ENCODE results near the gene DCAF16. TPM values are rescaled to one million over a fixed set of nuclear protein-coding genes. Genes with fewer than 3 reads are reported as not detected.

Gene DCAF16
- polyA plus RNA-seq, 1 donor from 2014 or later, result 14.2 TPM

DNA sequence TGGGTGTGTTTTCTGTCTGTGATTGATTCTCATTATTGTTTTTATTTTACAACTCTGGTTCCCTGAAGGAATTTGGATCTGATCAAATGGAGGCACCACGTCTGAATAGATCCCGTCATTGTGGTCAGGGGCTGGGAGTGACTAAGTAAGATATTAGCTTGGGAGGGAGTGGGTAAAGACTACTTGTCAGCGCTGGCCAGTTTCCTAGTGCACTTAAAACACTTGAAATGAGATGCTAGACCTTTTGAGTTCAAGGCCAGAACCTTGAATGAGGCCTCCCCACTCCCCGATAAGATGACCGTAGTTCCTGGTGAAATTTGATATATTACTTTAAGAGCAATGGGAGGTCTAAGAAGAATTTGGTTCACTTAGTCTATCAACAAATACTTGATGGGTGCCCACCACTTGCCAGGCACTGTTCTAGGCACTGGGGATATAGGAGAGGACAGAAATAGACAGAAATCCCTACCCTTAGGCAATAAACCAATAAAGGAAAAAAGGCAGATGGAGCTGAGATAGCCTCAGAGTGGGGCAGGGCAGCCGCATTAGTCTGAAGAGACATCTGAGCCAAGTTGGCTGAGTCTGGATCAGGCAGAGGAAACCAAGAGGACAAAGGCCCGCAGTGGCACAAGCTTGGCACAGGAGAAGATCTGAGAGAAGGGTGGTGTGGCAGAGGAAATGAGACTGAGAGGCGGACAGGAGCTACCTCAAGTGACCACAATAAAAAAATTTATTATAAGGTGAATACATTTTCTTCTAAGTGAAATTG is 41.0 kb downstream of the DCAF16 start:
- peak overlapping the region in 1 of 3 donors; percentile 25 for H3K27ac Mint-ChIP-seq
- no peak overlapping the region for H3K4me3 Mint-ChIP-seq
- H3K27me3 Mint-ChIP-seq, result peaks cover 5% of the 10 kb centered on the region
- no peaks in the 10 kb centered on the region for H3K4me1 Mint-ChIP-seq
- H3K9me3 Mint-ChIP-seq, result peaks cover 0 to 4% (median 0%) of the 10 kb centered on the region in 3 donors
- H3K36me3 Mint-ChIP-seq, result peaks cover under 1% of the 10 kb centered on the region

DNA sequence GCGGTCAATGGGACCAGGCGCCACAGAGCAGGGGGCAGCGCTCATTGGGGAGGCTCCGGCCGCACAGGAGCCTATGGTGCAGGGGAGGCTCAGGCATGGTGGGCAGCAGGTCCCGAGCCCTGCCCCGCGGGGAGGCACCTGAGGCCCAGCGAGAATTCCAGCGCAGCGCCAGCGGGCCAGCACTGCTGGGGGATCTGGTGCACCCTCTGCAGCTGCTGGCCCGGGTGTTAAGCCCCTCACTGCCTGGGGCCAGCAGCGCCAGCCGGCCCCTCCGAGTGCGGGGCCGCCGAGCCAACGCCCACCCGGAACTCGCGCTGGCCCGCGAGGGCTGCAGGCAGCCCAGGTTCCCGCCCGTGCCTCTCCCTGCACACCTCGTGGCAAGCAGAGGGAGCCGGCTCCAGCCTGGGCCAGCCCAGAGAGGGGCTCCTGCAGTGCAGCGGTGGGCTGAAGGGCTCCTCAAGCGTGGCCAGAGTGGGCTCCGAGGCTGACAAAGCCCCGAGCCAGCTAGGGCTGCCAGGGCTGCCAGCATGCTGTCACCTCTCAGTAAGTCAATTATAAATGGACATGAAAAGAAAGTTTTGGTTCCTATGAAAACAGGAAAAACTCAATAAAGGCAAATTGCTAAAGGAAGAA is 43.6 kb downstream of the DCAF16 start:
- peaks cover 6% of the 10 kb centered on the region for H3K27me3 Mint-ChIP-seq
- H3K27ac Mint-ChIP-seq, result no peak overlapping the region
- peaks cover 0 to 5% (median 0%) of the 10 kb centered on the region in 3 donors for H3K9me3 Mint-ChIP-seq
- H3K4me3 Mint-ChIP-seq, result no peak overlapping the region
- H3K4me1 Mint-ChIP-seq, result no peaks in the 10 kb centered on the region
- no peaks in the 10 kb centered on the region for H3K36me3 Mint-ChIP-seq

DNA sequence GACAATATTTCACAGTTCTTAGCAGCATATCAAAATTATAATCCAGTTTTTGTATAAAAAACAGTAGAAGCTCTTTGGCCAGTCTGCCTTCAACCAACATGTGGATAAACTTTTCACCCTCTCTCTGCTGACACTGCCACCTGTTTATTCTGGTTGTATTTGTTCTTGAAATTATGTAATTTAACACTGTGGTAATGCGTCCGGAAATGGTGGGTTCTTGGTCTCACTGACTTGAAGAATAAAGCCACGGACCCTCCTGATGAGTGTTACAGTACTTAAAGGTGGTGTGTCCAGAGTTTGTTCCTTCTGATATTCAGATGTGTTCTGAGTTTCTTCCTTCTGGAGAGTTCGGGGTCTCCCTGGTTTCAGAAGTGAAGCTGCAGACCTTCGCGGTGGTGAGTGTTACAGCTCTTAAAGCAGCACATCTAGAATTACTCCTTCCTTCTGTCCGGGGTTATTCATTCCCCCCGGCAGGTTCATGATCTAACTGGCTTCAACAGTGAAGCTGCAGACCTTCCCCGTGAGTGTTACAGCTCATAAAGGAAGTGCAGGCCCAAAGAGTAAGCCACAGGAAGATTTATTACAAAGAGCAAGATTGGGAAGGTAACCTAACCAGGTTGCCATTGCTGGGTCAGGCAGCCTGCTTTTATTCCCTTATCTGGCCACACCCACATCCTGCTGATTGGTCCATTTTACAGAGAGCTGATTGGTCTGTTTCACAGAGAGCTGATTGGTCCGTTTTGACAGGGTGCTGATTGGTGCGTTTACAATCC is 44.9 kb downstream of the DCAF16 start:
- no peak overlapping the region for H3K4me3 Mint-ChIP-seq

DNA sequence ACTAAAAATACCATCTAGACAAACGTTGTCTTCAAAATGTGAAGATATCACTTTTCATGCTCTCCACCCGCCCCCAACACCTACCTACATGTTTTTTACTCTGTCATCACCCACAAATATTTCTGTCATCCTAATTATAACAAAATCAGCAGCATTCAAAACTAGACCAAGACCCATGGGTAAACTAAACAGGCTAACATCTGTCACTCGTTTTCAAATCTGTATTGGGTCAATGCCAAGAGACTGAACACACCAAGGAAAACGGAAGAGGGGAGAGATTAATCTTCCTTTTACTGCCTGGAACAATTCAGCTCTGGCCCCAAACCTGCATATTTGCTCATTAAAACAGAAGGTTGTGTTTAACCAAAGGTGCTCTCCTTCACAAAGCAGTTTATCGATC is 46.6 kb downstream of the DCAF16 start:
- Mint-ChIP-seq H3K27me3 (peaks cover 6% of the 10 kb centered on the region), H3K4me1 (no peaks in the 10 kb centered on the region), H3K27ac (no peak overlapping the region), H3K36me3 (no peaks in the 10 kb centered on the region), H3K4me3 (no peak overlapping the region), H3K9me3 (peaks cover 0 to 5% (median 0%) of the 10 kb centered on the region in 3 donors)

More for the DNA sequence above, 44.9 kb downstream of the DCAF16 start:
- Mint-ChIP-seq H3K36me3 (no peaks in the 10 kb centered on the region), H3K9me3 (peaks cover 0 to 5% (median 0%) of the 10 kb centered on the region in 3 donors), H3K4me1 (no peaks in the 10 kb centered on the region), H3K27me3 (peaks cover 6% of the 10 kb centered on the region), H3K27ac (no peak overlapping the region)

- peaks cover 6% of the 10 kb centered on the region for H3K27me3 Mint-ChIP-seq
- no peaks in the 10 kb centered on the region for H3K4me1 Mint-ChIP-seq
- H3K9me3 Mint-ChIP-seq, result peaks cover 0 to 5% (median 0%) of the 10 kb centered on the region in 3 donors
- no peak overlapping the region for H3K4me3 Mint-ChIP-seq
- no peaks in the 10 kb centered on the region for H3K36me3 Mint-ChIP-seq
- no peak overlapping the region for H3K27ac Mint-ChIP-seq
These were observed 47.1 kb downstream of the DCAF16 start for GRCh38 chr4:17763416-17763815.

GRCh38 chr4:17762726-17763125 is 47.8 kb downstream of the DCAF16 start:
- Mint-ChIP-seq H3K27ac (no peak overlapping the region), H3K36me3 (no peaks in the 10 kb centered on the region), H3K4me1 (no peaks in the 10 kb centered on the region), H3K9me3 (peaks cover 0 to 5% (median 0%) of the 10 kb centered on the region in 3 donors), H3K27me3 (peaks cover 6% of the 10 kb centered on the region), H3K4me3 (no peak overlapping the region)

- H3K27ac Mint-ChIP-seq, result no peak overlapping the region
These were observed 49.5 kb downstream of the DCAF16 start for GRCh38 chr4:17761062-17761461.

GRCh38 chr4:17760626-17761025 is 49.9 kb downstream of the DCAF16 start:
- no peak overlapping the region for H3K4me3 Mint-ChIP-seq
- H3K4me1 Mint-ChIP-seq, result no peaks in the 10 kb centered on the region
- H3K27ac Mint-ChIP-seq, result no peak overlapping the region
- H3K36me3 Mint-ChIP-seq, result no peaks in the 10 kb centered on the region
- peaks cover 2% of the 10 kb centered on the region for H3K27me3 Mint-ChIP-seq
- H3K9me3 Mint-ChIP-seq, result peaks cover 0 to 1% (median 0%) of the 10 kb centered on the region in 3 donors

More at GRCh38 chr4:17761062-17761461, 49.5 kb downstream of the DCAF16 start:
- Mint-ChIP-seq H3K36me3 (no peaks in the 10 kb centered on the region), H3K4me3 (no peak overlapping the region), H3K9me3 (peaks cover 0 to 3% (median 0%) of the 10 kb centered on the region in 3 donors), H3K27me3 (peaks cover 5% of the 10 kb centered on the region), H3K4me1 (no peaks in the 10 kb centered on the region)

- Mint-ChIP-seq H3K4me3 (no peak overlapping the region), H3K9me3 (no peaks in the 10 kb centered on the region)
These were observed 52.1 kb downstream of the DCAF16 start for GRCh38 chr4:17758485-17758884.

GRCh38 chr4:17757621-17758020 is 52.9 kb downstream of the DCAF16 start:
- H3K9me3 Mint-ChIP-seq, result no peaks in the 10 kb centered on the region
- H3K27ac Mint-ChIP-seq, result no peak overlapping the region
- H3K36me3 Mint-ChIP-seq, result no peaks in the 10 kb centered on the region
- no peak overlapping the region for H3K4me3 Mint-ChIP-seq
- H3K27me3 Mint-ChIP-seq, result no peaks in the 10 kb centered on the region
- no peaks in the 10 kb centered on the region for H3K4me1 Mint-ChIP-seq

More at GRCh38 chr4:17758485-17758884, 52.1 kb downstream of the DCAF16 start:
- Mint-ChIP-seq H3K27me3 (no peaks in the 10 kb centered on the region), H3K36me3 (no peaks in the 10 kb centered on the region), H3K27ac (no peak overlapping the region), H3K4me1 (no peaks in the 10 kb centered on the region)

DNA sequence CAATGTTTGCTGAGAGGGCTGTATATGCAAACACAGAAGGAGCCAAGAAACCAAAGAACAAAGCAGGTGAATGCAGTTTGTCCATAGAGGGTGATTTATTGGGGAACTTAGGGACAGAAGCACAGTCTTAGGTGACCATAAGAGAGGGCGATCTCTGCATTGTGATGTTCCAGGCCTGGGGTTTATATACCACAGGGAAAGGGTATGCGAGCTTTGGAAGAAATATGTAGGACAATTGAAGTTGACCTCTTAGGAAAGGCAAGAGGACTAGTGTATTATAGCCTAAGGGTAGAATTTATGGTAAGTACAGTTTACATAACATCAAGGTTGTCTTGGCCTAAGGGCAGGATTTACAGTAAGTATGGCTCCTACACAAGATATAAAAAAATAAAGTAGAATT is 56.9 kb downstream of the DCAF16 start:
- no peak overlapping the region for H3K27ac Mint-ChIP-seq
- peaks cover 0 to 2% (median 0%) of the 10 kb centered on the region in 3 donors for H3K9me3 Mint-ChIP-seq
- no peaks in the 10 kb centered on the region for H3K36me3 Mint-ChIP-seq
- H3K4me1 Mint-ChIP-seq, result no peaks in the 10 kb centered on the region
- H3K4me3 Mint-ChIP-seq, result no peak overlapping the region
- H3K27me3 Mint-ChIP-seq, result no peaks in the 10 kb centered on the region

Other genes with a start within 250 kb of the DCAF16 start
- gene LAP3, start 233.6 kb downstream of the DCAF16 start, polyA plus RNA-seq, result 47.6 TPM
- 37.7 TPM for gene MED28, start 196.1 kb downstream of the DCAF16 start, polyA plus RNA-seq
- not detected for gene FAM184B, start 29.1 kb downstream of the DCAF16 start, polyA plus RNA-seq
- 1.2 TPM for gene NCAPG, start 222 bp upstream of the DCAF16 start, polyA plus RNA-seq
- gene LCORL, start 211.0 kb upstream of the DCAF16 start, polyA plus RNA-seq, result 11.6 TPM